ENCODE data around the gene SLC12A8.

DNA sequence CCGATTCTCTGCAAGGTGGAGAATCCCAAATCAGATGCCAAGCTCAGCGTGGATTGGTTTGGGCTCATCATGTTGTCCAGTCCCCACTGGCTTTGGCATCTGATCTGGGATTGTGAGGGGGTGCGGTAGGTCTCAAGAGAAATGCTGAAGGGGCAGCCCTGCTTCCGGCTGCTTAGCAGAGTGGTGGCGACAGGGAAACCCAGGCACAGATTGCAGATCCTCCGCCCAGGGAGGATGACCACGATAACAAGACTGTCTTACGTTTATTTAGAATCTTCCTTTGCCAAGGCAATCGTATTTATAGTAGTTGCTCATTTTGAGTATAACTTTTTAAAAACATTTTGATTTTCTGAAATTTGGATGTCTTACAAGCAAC lies 61.1 kb downstream of the SLC12A8 start:
- TF ChIP-seq, protein P1, sequence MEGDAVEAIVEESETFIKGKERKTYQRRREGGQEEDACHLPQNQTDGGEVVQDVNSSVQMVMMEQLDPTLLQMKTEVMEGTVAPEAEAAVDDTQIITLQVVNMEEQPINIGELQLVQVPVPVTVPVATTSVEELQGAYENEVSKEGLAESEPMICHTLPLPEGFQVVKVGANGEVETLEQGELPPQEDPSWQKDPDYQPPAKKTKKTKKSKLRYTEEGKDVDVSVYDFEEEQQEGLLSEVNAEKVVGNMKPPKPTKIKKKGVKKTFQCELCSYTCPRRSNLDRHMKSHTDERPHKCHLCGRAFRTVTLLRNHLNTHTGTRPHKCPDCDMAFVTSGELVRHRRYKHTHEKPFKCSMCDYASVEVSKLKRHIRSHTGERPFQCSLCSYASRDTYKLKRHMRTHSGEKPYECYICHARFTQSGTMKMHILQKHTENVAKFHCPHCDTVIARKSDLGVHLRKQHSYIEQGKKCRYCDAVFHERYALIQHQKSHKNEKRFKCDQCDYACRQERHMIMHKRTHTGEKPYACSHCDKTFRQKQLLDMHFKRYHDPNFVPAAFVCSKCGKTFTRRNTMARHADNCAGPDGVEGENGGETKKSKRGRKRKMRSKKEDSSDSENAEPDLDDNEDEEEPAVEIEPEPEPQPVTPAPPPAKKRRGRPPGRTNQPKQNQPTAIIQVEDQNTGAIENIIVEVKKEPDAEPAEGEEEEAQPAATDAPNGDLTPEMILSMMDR (IDR thresholded peaks at IDR 0.05) = no peak
- TF ChIP-seq POLR2A (IDR thresholded peaks at IDR 0.05) = no peak
